Embryonic facial prominence (tissue), 1 donor: ENCODE data around the gene AKAP9.
"Not testable (repeated sequence)": the region's sequence is repeated elsewhere in the genome, so short reads cannot be mapped to it uniquely, and the experiment has no call there.

Source experiments
- DNase-seq: peaks from one replicate; pipeline ENCODE4 v3.0.0-alpha.2; 2016; ENCODE audit errors: extremely low spot score

AKAP9 gene

DNA sequence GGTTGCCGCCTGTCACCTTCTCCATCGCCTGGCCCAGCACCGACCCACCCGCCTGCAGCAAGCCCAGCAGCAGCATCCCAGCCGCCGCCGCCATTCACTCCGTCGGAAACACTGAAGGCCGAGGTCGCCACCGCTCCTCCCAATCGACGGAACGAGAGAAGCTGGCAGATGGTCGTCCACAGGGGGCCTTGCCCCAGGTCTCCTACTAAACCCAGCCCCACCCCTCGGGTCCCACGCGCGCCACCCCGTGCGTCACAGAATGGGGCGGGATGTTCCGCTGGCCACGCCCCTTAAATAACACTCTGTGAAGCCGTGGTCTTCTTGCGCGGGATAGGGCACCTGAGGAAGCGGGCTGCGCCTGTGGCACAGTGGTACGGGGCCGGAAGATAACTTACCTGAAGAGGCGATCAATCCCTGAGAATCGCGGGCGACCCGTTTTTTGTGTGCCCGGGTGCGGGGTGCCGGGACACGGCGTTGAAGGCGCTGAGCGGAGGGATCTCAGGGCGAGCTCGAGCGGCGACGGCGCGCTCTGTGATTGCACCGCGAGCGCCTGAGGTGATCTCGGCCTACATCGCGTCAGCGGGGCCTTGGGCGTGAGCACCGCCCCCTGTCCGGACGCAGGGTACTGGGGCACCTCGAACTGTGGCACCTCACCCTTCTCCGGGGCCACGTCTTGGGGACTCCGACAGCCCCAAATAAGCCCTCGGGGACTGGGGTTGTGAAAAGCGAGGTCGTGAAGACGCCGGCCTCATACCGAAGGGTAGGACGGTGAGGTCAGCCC is 193.8 kb downstream of the AKAP9 start, which contains the start of gene CYP51A1:
Gene CYP51A1, minus strand, starts transcription at position 207 of the 781 bp plus-strand sequence. Its CDS starts 113 bp downstream, at position 94.
- peak; percentile 85 for DNase-seq

DNA sequence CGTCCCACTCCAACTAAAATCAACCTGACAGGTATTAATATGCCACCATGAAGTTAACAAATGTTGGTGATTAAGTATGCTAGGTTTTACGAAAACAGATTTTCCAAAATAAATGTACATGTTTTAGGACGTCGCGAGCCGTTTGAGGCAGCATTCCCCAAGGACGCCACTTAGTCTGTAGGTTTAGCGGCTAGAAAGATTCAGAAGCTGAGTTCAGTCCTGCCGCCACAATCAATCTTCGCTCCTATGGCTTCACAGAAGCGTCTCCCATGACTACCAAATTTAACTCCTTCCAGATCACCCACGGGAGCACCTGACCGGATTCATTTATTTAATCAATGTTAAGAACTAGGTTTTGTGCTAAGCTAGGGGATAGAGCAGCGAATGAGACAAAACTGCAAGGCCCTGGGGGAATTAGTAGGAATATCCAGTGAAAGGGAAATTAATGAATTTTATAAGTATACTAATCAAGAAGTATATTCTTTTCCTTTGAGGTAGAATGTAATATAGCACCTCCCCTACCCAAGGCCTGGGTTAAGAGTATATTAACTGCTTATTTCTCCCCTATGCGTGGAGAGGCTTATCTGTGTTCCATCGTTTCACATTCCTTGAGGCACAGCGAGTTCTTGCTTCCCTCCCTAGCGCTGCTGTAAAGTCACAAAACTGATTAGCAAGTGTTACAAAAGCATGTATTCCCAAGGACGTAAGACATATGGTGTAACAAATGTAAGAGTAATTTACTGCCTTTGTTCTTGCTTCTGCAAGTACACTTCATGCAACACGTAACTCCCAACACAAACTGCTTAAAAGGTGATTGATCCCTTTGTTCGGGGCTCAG is 194.6 kb downstream of the AKAP9 start:
- DNase-seq, result peak; percentile 33

DNA sequence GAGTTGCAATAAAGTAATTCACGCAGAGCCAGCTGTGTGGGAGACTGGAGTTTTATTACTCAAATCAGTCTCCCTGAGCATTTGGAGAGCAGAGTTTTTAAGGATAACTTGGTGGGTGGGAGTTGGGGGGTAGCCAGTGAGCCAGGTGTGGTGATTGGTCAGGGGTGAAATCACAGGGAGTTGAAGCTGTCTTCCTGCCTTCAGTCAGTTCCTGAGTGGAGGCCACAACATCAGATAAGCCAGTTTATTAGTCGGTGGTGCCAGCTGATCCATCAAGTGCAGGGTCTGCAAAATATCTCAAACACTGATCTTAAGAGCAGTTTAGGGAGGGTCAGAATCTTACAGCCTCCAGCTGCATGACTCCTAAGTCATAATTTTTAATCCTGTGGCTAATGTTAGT is 196.9 kb downstream of the AKAP9 start:
- no peak for DNase-seq

DNA sequence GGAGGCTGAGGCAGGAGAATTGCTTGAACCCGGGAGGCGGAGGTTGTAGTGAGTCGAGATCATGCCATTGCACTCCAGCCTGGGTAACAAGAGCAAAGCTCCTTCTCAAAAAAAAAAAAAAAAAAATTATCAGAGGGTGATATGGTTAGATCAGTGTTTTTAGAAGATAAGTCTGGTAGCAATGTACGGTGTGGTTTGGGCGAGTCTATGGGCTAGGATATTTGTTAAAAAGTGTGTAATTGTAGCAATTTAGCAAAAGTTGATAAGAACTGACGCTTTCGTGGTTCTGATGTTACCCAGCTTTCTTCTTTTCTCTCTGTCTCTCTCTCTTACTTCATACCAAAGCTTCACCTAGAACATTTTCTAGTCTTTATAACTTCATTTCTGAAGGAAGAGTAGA is 200.5 kb downstream of the AKAP9 start:
- no peak for DNase-seq

DNA sequence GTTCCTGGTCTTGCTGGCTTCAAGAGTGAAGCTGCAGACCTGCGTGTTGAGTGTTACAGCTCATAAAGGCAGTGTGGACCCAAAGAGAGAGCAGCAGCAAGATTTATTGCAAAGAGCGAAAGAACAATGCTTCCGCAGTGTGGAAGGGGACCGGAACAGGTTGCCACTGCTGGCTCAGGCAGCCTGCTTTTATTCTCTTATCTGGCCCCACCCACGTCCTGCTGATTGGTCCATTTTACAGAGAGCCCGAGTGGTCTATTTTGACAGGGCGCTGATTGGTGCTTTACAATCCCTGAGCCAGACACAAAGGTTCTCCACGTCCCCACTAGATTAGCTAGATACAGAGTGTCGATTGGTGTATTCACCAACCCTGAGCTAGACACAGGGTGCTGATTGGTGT is 202.1 kb downstream of the AKAP9 start:
- DNase-seq, result not testable (repeated sequence)

DNA sequence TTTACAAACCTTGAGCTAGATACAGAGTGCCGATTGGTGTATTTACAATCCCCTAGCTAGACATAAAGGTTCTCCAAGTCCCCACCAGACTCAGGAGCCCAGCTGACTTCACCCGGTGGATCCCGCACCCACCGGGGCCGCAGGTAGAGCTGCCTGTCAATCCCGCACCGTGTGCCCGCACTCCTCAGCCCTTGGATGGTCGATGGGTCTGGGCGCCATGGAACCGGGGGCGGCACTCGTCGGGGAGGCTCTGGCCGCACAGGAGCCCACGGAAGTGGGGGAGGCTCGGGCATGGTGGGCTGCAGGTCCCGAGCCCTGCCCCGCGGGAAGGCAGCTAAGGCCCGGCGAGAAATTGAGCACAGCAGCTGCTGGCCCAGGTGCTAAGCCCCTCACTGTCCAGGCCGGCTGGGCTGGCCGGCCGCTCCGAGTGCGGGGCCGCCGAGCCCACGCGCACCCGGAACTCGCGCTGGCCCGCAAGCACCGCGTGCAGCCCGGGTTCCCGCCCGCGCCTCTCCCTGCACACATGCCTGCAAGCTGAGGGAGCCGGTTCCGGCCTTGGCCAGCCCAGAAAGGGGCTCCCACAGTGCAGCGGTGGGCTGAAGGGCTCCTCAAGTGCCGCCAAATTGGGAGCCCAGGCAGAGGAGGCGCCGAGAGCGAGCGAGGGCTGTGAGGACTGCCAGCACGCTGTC is 202.7 kb downstream of the AKAP9 start:
- DNase-seq, result not testable (repeated sequence)

DNA sequence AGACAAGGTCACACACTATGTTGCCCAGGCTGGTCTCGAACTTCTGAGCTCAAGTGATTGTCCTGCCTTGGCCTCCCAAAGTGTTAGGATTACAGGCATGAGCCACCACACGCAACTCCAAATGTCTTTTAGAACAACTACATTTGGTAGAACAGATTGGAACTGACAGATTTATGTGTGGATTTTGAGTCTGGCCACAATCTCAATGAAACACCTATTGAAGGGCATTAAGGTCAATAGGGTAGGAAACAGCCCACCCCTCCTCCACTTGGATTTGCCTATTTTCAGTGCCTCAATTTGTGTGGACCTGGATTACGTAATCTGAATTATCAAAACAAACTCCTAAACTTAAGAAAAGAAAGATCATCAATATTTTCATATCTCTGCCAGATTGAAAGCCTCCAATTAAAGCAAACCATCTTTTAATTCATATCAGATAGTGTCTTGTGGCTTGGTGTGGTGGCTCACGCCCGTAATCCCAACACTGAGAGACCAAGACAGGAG is 209.1 kb downstream of the AKAP9 start:
- DNase-seq, result no peak

DNA sequence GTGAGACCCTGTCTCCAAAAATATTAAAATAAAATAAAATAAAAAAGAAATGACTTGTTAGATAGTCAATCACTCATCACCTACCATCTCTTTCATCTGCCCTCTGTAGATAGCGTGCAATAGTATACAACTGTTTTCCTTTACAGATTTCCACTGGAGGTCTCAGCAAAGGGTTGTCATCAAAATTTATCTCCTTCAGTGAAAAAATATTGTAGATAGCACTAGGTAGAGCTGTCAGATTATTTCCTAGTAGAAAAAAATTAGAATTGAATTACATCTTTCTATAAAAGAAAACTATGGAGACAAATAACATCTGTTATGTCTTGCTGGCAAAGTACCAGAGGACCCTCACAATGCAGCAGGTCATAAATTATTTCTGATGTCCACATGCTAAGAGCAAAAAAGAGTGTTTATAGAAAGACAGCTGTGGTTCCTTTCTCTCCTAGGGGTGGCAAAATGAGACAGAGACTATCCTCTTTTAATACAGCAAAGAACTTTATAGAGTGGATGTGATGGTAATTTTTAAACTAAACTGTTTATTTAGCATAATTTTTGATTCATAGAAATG is 209.9 kb downstream of the AKAP9 start:
- DNase-seq, result no peak

DNA sequence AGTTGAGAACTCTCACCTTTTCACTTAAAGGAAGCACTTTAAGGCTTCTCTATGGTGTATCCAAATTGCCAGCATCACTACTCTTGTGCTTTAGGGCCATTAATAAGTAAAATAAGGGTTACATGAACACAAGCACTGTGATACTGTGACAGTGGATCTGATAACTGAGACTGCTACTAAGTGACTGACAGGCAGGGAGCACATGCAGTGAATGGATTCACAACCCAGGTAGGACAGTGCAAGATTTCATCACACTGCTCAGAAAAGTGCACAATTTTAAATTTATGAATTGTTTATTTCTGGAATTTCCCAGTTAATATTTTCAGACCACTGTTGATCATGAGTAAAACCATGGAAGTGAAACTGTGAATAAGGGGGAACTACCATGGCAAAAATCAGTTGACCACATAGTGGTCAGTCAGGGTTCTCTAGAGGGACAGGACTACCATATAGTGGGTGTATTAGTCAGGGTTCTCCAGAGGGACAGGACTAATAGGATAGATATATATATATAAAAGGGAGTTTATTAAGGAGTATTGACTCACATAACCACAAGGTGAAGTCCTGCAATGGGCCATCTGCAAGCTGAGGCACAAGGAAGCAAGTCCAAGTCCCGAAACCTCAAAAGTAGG is 214.6 kb downstream of the AKAP9 start:
- DNase-seq, result no peak

DNA sequence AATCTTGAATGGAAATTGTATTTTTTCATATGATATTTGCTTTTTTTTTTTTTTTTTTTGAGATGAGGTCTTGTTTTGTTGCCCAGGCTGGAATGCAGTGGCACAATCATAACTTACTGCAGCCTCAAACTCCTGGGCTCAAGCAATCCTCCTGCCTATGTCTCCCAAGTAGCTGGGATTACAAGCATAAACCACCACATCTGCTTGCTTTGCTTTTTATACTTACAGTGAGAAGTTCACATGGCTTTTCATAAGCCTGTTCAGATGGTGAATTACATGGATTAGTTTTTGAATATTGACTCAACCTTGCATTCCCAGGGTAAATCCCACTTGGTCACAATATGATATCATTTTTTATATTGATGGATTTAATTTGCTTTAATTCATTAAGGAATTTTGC is 216.3 kb downstream of the AKAP9 start:
- no peak for DNase-seq

DNA sequence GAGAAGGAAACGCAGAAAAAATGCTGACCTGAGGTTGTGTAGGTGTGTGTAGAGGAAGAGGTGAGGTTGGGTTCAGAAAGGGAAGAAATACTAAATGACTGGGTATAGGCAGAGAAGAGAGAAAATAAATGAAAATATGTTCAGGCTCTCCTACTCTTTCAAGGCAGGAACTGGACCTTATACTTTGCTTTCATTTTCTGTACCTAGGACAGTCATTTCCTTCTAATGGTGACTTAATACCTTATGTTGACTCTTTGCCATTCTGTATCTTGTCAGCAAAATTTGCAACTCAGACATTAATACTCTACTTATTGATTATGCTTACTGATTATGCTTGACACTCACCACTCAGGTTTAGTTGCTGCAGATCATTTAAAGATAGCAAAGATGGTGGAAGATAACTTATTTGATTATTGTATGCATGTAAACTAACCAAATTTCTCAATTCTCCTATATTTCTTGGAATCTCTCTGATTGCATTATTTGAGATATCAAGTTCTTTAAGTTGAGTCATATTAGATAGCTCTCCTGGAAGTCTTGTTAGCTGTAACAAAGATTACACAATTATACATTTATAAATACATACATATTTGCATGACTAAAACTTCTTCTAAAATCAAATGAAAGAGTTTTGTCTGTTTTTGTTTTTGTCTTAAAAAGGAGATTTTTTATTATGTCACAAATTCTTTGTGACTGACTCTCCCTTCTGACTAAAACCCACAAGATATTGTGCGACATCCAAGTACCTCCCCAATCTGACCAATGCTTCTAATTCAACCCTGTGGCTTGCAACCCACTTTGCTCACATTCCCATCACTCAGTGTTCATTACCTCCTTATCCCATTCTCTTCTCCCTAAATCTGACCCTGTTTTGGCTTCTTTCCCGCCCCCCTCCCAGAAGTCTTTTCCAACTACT is 218.3 kb downstream of the AKAP9 start:
- no peak for DNase-seq
